DMS53 treated with DMSO at 0.1 percent for 48 hours (cell line): ENCODE measurements around the gene FMO5.
A peak's percentile ranks its signal among the peaks of the same experiment; 100 is the strongest.

ENCODE experiments used
- DNase-seq: peaks from one replicate; lab custom pipeline; 2025; ENCODE audit not compliant: unreplicated experiment; lab: John Stamatoyannopoulos, UW

Gene FMO5, protein sequence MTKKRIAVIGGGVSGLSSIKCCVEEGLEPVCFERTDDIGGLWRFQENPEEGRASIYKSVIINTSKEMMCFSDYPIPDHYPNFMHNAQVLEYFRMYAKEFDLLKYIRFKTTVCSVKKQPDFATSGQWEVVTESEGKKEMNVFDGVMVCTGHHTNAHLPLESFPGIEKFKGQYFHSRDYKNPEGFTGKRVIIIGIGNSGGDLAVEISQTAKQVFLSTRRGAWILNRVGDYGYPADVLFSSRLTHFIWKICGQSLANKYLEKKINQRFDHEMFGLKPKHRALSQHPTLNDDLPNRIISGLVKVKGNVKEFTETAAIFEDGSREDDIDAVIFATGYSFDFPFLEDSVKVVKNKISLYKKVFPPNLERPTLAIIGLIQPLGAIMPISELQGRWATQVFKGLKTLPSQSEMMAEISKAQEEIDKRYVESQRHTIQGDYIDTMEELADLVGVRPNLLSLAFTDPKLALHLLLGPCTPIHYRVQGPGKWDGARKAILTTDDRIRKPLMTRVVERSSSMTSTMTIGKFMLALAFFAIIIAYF

DNA sequence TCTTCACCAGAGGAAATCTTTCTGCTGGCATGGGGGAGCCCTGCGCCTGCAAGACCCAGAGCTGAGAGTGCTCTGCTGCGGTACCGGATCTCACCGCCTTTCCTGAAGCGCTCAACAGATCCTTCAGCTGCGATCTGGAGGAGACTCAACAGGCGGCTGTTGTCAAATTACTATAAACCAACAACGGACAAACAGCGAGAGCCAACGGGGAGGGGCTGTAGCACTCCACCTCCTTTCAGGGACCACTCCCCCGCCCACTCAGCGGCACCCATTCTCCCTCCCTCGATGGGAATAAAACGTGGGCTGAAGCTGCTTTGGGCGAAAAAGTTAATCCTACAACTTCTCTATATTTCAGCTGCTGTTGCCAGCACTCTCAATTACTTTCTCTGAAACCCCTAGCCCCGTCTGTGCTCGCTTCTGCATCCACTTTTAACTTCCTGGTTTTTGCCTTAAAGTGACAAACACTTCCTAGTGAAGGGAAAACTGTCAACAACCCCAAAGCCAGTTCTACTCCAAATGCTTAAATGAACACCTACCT lies at the start of gene FMO5:
Gene FMO5, minus strand, starts transcription at position 147 of the 538 bp plus-strand sequence. CDS start 310 bp downstream, outside the sequence.
- DNase-seq = peak; percentile 55

DNA sequence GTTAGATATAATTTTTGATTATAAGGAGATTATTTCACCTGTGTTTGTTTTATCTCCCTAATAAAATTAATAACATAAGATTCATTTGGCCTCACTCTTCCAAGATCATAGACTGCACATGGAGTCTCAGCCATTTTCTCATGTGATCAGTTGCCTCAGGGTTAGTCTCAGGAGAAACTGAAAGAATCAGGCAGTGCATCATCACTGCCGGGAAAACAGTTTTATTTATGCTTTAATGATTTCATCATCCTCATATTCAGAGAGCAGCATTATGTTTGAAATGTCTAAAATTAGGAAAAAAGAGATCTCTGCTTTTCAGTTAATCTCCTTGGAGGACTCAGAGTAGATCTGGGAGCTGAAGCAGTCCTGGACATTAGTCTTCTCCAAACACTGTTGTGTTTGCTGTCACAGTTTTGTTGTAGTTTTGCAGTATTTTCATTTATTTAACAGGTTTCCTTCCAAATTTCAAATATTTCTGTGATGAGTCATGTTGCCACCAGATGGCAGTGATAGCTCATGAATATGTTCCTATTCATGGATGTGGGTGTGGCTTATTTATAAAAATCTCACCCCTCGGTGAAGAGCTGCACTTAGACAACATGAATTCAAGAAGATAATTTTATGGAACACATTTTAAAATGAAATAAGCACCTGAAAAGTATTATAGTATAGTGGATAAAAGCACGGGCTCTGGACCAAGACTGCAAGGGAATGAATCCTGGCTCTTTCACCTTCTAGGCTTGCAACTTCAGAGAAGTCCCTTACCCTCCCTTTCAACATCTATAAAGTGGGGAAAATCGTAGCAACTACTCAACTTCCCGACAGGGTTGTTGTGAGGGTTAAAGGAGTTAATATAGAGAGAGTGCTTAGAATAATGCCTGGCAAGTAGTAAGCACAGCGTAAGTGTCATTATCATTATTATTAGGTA lies 48.5 kb upstream of the FMO5 start:
- DNase-seq = peak; percentile 66

DNA sequence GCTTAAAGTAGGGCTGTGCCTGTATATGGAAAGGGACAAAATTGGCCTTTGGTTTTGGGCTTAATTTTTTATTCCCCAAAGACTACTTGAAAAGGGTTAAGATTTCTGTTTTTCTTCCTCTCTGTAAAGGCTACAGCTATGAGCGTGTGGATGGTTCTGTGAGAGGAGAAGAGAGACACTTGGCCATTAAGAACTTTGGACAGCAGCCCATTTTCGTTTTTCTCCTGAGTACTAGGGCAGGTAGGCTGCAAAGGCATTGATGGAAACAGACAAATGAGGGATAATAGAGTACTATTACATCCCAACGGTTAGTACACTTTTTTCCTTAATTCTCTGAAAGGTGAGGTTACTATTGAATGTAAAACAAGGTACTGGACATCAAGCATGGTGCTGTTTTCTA lies 46.9 kb upstream of the FMO5 start:
- no peak for DNase-seq

DNA sequence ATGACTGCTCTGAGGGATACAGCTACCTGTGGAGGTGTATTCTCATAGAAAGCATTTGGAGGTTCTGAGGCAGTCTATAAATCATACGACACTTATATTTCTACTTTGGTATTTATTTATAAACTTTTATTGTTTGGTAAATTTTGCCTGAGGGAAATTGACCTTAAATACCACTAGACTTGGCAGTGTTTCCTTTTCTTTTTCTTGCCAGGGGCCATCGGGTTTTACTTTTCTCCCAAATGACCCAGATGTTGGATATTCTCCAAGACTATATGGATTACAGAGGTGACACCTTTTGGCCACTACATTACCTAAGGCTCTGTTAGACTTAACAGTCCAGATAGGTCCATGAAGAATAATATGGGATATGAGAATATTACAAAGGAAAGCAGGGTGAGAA lies 45.6 kb upstream of the FMO5 start:
- no peak for DNase-seq

DNA sequence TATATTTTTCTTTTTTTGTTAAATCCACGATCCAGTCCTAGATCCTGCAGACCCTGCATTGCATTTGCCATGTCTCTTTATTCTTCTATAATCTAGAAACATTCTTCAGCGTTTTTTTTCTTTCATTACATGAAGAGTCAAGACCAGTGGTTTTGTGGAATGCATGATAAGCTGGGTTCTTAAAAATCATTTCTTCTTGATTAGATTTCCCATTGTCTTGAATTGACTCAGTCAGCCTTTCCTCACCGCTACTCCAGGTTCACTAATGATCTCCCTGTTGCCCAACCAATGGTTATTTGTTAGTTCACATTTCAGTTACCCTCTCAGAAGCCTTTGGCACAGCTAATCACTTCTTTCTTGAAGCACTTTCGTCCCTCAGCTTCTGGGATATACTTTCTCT lies 42.6 kb upstream of the FMO5 start:
- no peak for DNase-seq

DNA sequence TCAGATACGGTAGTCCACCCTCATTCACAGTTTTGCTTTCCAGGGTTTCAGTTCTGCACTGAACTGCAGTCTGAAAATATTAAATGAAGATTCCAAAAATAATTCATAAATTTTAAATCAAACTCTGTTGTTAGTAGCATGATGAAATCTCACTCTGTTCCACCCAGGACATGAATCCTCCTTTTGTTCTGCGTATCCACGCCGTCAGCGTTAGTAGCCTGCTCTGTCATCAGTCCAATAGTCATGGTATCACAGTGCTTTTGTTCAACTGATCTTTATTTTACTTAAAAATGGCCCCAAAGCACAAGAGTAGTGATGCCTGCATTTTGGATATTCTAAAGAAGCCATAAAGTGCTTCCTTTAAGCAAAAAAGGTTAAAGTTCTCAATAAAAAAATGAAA lies 41.2 kb upstream of the FMO5 start:
- no peak for DNase-seq

DNA sequence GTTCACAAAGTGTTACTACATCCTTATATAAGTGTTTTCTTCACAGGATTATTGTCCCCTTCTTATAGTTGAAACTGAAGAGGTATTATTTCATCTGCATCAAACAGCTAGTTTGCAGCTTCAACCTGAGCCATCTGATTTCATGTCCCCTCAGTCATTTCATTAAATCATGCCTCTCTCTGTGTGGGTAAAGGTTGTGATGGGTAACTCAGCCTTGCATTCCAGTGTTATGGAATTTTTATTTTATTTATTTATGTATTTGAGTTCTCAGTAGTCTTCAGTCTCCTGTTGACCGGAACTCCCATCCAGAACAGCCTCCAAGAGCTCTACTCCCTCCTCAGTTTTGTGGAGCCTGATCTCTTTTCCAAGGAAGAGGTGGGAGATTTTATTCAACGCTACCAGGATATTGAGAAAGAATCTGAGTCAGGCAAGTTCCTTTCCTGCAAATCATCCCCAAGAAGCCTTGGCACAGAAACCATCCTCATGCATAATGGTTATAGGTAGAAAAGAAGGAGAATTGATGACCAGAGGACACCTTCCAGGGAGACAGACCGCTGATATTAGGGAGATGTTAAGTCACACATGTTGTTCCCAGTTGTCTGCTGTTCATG lies 39.1 kb upstream of the FMO5 start:
- DNase-seq = no peak

DNA sequence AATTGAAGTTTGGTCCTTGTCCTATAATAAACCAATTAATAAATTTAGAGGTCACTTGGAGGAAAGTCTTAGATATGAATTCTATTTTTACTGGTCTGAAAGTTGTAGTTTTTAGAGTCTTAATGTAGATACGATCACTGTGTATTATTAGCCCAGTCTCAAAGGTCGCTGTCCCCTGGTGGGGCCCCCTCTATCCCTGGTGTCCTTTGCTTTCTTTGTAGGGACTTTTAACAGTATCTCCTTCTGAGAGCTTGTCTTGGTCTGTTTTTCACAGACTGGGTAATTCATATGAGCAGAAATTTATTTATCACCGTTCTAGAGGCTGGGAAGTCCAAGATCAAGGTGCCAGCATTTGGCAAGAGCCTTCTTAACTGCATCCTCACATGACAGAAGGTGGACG lies 35.8 kb upstream of the FMO5 start:
- no peak for DNase-seq

DNA sequence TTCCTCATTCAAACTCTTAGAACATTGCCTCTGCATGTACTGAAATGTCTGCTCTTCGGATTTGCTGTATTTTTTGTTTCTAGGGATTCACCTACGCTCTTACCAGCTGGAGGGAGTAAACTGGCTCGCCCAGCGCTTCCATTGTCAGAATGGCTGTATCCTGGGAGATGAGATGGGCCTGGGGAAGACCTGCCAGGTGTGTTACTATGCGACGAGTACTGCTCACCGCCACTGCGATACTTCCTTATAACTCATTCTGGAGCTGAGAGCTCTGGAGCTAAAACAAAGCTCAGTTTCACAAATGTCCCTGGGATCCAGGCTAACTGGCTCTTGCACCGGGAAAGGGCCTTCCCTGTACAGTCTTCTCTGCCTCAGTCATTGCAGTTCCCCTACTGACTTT lies 27.4 kb upstream of the FMO5 start:
- DNase-seq = no peak

DNA sequence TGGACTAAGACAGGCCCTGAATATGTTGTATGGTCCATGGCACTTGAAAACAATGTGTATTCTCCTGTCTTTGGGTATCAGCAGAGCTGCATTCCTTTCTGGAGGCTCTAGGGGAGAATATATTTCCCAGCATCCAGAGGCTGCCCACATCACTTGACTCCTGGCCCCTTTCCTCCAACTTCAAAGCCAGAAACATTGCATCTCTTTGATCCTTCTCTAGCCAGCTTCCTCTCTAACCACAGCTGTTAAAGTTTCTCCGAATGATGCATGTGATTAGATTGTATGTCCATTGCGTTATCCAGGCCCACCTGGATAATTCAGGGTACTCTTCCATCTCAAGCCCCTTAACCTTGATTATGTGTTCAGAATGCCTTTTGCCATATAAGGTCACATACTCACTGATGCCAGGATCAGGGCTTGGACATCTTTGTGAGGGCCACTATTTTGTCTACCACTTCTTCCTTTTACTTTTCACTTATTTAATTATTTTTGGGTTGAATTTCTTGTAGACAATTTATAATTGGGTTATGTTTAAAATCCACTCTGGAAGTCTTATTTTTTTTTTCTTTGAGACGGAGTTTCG lies 22.6 kb upstream of the FMO5 start:
- no peak for DNase-seq

DNA sequence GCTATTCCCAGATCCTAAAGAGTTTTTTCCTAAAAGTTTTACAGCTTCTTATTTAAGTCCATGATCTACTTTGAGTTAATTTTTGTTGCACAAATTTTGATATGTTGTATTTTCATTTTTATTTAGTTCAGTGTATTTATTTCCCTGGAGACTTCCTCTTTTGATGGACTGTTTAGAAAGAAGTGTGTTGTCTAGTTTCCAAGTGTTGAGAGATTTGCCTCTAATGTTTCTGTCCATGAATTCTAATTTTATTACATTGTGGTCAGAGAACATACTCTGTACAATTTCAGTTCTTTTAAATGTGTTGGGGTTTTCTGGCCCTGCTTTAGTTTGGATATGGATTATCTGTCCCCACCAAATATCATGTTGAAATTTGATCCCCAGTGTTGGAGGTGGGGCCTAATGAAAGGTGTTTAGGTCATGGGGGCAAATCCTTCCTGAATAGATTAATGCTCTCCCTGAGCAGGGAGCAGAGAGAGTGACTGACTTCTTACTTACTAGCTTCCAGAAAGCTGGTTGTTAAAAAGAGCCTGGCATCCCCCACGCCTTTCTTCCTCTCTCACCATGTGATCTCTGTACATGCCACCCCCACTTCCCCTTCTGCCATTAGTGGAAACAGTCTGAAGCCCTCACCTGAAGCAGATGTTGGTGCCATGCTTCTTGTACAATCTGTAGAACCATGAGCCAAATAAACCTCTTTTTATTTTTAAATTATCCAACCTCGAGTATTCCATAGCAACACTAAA lies 21.9 kb upstream of the FMO5 start:
- DNase-seq = no peak

DNA sequence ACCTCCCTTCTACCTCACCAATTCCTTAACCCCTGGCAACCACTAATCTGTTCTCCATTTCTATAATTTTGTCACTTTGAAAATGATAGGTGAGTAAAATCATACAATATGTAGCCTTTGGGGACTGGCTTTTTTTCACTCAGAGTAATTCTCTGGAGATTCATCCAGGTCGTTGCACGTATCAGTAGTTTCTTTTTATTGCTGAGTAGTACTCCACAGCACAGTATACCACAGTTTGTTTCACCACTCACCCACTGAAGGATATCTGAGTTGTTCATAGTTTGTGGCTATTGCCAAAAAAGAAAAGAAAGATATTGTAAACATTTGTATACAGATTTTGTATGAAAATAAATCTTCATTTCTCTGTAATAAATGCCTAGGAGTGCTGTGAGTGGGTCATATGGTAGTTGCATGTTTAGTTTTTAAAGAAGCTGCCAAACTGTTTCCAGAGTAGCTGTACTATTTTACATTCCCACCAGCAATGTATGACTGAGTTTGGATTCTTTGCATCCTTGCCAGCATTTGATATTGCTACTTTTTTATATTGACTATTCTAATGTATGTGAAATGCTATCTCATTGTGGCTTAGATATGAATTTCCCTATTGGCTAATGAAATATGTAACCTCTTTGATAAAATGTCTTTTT lies 21.0 kb upstream of the FMO5 start:
- DNase-seq = no peak

DNA sequence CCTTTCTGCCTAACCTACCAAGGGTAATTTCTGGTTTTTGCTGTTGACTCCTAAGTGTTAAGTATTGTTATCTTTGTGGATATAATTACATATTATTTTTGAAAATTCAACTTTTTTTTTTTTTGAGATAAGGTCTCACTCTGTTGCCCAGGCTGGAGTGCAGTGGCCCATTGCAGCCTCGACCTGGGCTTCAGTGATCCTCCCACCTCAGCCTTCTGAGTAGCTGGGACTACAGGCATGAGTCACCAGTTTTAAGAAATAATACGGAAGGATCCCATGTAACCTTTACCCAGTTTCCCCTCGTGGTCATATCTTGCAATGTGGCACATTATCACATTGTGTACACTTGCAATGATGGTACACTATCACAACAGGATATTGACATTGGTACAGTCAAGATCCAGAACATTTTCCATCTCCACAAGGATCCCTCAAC lies 20.5 kb upstream of the FMO5 start:
- DNase-seq = no peak

DNA sequence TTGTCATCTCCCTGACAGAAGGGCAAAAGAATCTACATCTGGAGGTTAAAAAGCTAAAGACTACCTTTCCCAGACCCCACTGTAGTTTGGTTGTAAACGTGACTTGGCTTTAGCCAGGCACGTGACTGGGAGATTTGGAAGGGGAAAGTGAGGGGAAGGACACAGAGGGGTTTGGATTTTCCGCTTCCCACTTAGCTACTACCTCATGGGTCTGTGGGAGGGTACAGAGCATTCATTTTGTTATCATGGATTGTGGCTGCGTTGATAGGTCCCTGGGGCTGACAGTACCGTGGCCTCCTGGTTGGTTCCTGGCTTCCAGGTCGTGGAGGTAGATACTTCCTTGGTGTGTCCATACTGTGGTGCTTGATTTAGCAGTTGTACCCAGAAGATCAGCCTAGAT lies 20.0 kb upstream of the FMO5 start:
- no peak for DNase-seq

DNA sequence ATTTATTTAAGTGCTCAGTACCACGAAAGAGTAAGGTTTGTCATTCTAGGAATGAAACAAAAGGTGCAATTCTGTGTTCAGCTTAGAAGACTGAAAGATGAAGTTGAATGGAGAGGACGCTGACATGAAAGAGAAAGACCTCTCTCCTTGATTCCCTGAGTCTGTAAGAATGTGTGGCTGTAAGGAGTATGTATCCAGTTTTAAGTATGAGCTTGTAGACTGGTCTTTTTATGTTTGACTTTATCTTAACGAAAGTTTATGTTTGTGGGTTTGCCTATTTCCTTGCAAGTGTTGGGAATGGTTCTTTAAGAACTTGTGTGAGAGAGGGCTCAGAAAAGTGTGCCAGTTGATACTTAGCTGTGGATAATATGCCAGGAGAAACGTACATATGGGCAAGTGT lies 18.7 kb upstream of the FMO5 start:
- DNase-seq = no peak

DNA sequence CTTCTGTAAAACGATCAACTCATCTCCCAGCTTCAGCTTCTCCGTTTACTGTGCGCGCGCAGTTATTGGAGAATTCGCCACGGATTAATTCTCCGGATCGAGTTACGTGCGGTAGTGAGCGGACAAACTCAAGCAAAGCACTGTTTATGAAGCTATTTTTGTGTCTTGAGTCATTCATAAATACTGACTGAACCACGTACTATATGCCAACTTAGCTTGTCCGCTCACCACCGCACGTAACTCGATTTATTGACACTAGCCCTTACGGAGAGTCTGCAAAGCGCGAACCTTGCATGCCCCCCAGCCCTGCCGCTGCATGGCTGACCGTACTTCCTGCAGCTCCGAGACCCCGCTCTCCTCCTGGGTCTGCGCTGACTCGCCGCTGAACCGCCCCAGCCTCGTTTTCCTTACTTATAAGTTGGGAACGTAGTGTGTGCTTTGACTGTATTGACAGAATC lies 18.1 kb upstream of the FMO5 start:
- DNase-seq = no peak

DNA sequence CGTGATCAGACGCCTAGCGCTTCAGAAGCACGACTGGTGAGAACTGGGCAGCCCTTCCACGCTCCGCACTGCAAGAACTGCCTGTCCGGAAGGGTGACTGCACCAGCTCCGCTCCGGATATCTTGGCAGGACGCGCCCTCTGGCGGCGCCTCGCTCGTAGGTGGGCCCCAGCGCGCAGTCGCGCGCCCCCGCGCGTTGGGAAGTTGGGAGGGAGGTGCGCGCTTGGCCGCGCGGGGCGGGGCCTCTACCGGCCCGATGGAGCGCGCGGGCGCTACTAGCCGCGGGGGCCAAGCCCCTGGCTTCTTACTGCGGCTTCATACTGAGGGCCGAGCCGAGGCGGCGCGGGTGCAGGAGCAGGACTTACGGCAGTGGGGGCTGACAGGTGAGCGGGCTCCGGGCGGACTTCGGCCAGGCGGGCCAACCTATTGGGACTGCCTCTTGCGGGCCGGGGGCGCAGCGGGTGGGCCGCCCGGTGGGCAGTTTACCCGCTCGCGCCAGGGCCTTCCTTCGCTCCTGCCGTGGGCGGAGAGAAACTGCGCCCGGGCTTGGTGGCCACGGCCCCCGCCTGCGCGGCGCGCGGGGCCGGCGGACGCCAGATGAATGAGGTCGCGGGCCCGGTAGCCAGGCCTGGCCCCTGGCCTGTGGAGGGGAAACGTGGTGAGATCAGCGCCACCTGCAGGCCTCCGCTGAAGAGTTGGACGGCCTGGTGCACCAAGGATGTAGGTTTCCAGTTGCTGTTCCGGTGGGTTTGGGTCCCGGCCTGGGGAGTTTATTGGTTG lies 17.5 kb upstream of the FMO5 start, which contains the start of gene CHD1L:
Gene CHD1L, plus strand, starts transcription at position 236 of the 779 bp plus-strand sequence. Its CDS starts 20 bp downstream, at position 256.
- DNase-seq = peak; percentile 95

DNA sequence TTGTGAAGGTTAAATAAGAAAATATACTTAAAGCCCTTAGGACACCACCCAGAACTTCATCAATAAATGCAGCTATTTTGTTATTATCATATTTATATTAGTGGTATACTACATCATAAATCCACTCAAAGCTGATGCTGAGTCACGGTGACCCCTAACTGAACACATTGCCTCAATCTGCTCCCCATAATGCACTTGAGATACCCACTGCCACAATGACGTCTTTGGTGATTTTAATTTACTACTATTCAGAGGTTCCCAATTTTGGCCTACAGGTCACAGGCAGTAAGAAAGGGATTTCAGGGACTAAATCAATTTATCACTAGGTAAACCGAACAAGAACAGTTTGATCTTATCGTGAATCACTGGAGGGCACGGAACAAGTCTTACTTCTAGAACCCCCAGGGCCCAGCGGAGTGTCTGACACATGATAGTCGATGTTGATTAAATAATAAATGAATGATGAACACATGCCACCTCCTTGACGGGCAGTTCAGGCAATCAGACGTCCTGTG lies 16.9 kb upstream of the FMO5 start:
- no peak for DNase-seq
